PC-3 (cell line): Measurements from ENCODE around the gene CLRN1. TPM values are rescaled to one million over a fixed set of nuclear protein-coding genes. Genes with fewer than 3 reads are reported as not detected.

Experiments used
- ATAC-seq: fragments of 200-7000 bp; cut with Tn5 transposase; 2 replicates; pipeline ENCODE4 v1.9.1; 2020; ENCODE audit warnings: mild to moderate bottlenecking, moderate library complexity
- BruUV-seq: library from RNA; stranded (reverse); fragments of 400-500 nt; replicated peaks from 2 replicates; lab custom pipeline; 2021; lab: Mats Ljungman, UMichigan
- CTCF ChIA-PET: fragments of 300-600 bp; sonication (Branson Sonifier 250); formaldehyde crosslinking; loops from one replicate; lab custom pipeline; 2022; ENCODE audit warnings: antibody characterized with exemption; lab: Charles Lee
- POLR2A ChIA-PET: fragments of 300-600 bp; sonication (Branson Sonifier 250); formaldehyde crosslinking; loops from one replicate; lab custom pipeline; 2022; ENCODE audit warnings: antibody characterized with exemption; ENCODE audit not compliant: unreplicated experiment; lab: Charles Lee
- DNase-seq: peaks from one replicate; pipeline ENCODE4 v3.0.0-alpha.2; 2015
- H2AFZ ChIP-seq: fragments of 300-600 bp; sonication (generic); 2 replicates; pipeline ENCODE4 v1.6.0; 2016; ENCODE audit warnings: antibody characterized with exemption, low read length
- H3F3A ChIP-seq: fragments of 300-600 bp; sonication (generic); one replicate; pipeline ENCODE4 v1.6.0; 2017; ENCODE audit warnings: antibody characterized with exemption, low read length, control low read depth, mild to moderate bottlenecking; ENCODE audit not compliant: unreplicated experiment
- H3K27ac ChIP-seq: fragments of 300-600 bp; sonication (generic); 2 replicates; pipeline ENCODE4 v1.5.1; 2016; ENCODE audit warnings: mild to moderate bottlenecking, low read length
- H3K27me3 ChIP-seq: fragments of 300-600 bp; sonication (generic); 2 replicates; pipeline ENCODE4 v1.6.1; 2016; ENCODE audit warnings: low read length, mixed read lengths
- H3K36me3 ChIP-seq: fragments of 300-600 bp; sonication (generic); 2 replicates; pipeline ENCODE4 v1.6.1; 2016; ENCODE audit warnings: low read depth, mixed run types, low read length, mixed read lengths
- H3K4me1 ChIP-seq: fragments of 300-600 bp; sonication (generic); 2 replicates; pipeline ENCODE4 v1.5.1; 2016; ENCODE audit warnings: low read length; ENCODE audit not compliant: insufficient read depth
- H3K4me2 ChIP-seq: fragments of 300-600 bp; sonication (generic); 2 replicates; pipeline ENCODE4 v1.6.0; 2016; ENCODE audit warnings: low read length
- H3K4me3 ChIP-seq: fragments of 300-600 bp; sonication (generic); 2 replicates; pipeline ENCODE4 v1.5.1; 2016; ENCODE audit warnings: mild to moderate bottlenecking, low read length, mixed read lengths
- H3K79me2 ChIP-seq: fragments of 300-600 bp; sonication (generic); 2 replicates; pipeline ENCODE4 v1.6.1; 2017; ENCODE audit warnings: low read length, mixed read lengths
- H3K9ac ChIP-seq: fragments of 300-600 bp; sonication (generic); 2 replicates; pipeline ENCODE4 v1.6.0; 2016; ENCODE audit warnings: mild to moderate bottlenecking, low read length
- H3K9me2 ChIP-seq: fragments of 300-600 bp; sonication (generic); replicated peaks from 2 replicates; pipeline ENCODE4 v1.6.1; 2016; ENCODE audit warnings: mixed run types, low read length, mixed read lengths
- H3K9me3 ChIP-seq: fragments of 300-600 bp; sonication (generic); 2 replicates; pipeline ENCODE4 v1.6.1; 2016; ENCODE audit warnings: low read length, mixed read lengths
- H4K20me1 ChIP-seq: fragments of 300-600 bp; sonication (generic); 2 replicates; pipeline ENCODE4 v1.6.1; 2016; ENCODE audit warnings: low read length, mixed read lengths
- EZH2 ChIP-seq: fragments of 300-600 bp; sonication (generic); IDR thresholded peaks from one replicate; pipeline ENCODE4 v1.6.1; 2017; ENCODE audit warnings: antibody characterized with exemption, mild to moderate bottlenecking, low read length; ENCODE audit not compliant: unreplicated experiment
- EZH2phosphoT487 ChIP-seq: fragments of 300-600 bp; sonication (generic); IDR thresholded peaks from 2 replicates; pipeline ENCODE4 v1.6.1; 2018; ENCODE audit warnings: mild to moderate bottlenecking, antibody characterized with exemption, low read length, borderline replicate concordance
- intact Hi-C: fragments of 100-400 bp; cut with micrococcal nuclease; formaldehyde crosslinking; loops from 2 replicates; pipeline ENCODE4 v1.9.0; 2023
- total RNA-seq: library from RNA; depleted of rRNA; stranded (reverse); fragments of >200 nt; gene quantifications from 2 replicates; pipeline ENCODE4 v1.2.3, GENCODE V29; 2014
- TF ChIP-seq, protein P1 (sequence below): fragments of 300-600 bp; sonication (generic); conservative IDR thresholded peaks from 2 replicates; pipeline ENCODE4 v1.5.1; 2017; ENCODE audit warnings: antibody characterized with exemption, low read depth, mild to moderate bottlenecking, low read length

CLRN1 gene
- total RNA-seq, 1 experiment from 2014 or later = not detected

DNA sequence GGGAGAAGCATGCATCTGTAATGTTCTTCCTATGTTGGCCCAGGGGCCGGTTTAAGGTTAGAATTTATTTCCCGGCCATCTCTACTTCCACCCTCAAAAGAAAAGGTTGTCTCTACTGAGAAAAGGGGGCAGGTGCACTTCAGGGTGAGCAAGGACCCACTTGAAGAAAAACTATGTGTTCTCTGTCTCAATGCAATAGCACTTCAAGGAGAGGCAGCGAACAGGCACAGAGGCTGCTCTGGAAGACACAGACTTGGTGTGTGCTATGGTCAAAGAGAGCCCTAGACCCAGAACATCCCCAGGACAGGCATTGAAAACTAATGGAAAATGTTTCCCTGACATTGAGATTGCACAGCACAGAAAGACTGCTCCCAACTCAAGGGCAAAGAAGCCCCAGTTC lies 74.9 kb downstream of the CLRN1 start:
- H3K9ac ChIP-seq = no peak overlapping the region
- H3K4me1 ChIP-seq = no peaks in the 10 kb centered on the region
- no peak overlapping the region for H3K27ac ChIP-seq
- ATAC-seq (no peak), DNase-seq (no peak)
- no peak for TF ChIP-seq EZH2
- no peak for TF ChIP-seq EZH2phosphoT487
- TF ChIP-seq, protein P1, sequence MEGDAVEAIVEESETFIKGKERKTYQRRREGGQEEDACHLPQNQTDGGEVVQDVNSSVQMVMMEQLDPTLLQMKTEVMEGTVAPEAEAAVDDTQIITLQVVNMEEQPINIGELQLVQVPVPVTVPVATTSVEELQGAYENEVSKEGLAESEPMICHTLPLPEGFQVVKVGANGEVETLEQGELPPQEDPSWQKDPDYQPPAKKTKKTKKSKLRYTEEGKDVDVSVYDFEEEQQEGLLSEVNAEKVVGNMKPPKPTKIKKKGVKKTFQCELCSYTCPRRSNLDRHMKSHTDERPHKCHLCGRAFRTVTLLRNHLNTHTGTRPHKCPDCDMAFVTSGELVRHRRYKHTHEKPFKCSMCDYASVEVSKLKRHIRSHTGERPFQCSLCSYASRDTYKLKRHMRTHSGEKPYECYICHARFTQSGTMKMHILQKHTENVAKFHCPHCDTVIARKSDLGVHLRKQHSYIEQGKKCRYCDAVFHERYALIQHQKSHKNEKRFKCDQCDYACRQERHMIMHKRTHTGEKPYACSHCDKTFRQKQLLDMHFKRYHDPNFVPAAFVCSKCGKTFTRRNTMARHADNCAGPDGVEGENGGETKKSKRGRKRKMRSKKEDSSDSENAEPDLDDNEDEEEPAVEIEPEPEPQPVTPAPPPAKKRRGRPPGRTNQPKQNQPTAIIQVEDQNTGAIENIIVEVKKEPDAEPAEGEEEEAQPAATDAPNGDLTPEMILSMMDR = no peak
- H3K79me2 ChIP-seq = no peaks in the 10 kb centered on the region
- H3K9me3 ChIP-seq = no peaks in the 10 kb centered on the region
- no peak overlapping the region for H3K4me2 ChIP-seq
- H2AFZ ChIP-seq = no peak overlapping the region
- peaks cover 83% of the 10 kb centered on the region for H3K27me3 ChIP-seq
- H3K4me3 ChIP-seq = no peak overlapping the region
- no peaks in the 10 kb centered on the region for H3K9me2 ChIP-seq
- no peaks in the 10 kb centered on the region for H4K20me1 ChIP-seq
- POLR2A ChIA-PET = no interaction called here
- no peaks in the 10 kb centered on the region for H3F3A ChIP-seq
- CTCF ChIA-PET = no interaction called here
- H3K36me3 ChIP-seq = no peaks in the 10 kb centered on the region
- intact Hi-C loops = no loop called here
- BruUV-seq = no TSS peak

GRCh38 chr3:150890831-150891230 lies 81.7 kb downstream of the CLRN1 start:
- POLR2A ChIA-PET = no interaction called here
- no TSS peak for BruUV-seq

GRCh38 chr3:150890295-150890694 lies 82.2 kb downstream of the CLRN1 start:
- POLR2A ChIA-PET = no interaction called here
- CTCF ChIA-PET = no interaction called here

More at GRCh38 chr3:150890831-150891230, 81.7 kb downstream of the CLRN1 start:
- Histone ChIP-seq H3K4me1 (no peaks in the 10 kb centered on the region), H3K79me2 (no peaks in the 10 kb centered on the region), H3K27ac (no peak overlapping the region), H3K4me3 (no peak overlapping the region), H3K4me2 (no peak overlapping the region), H3K27me3 (peaks cover 67% of the 10 kb centered on the region), H3K9me2 (no peaks in the 10 kb centered on the region), H3K36me3 (no peaks in the 10 kb centered on the region), H3K9me3 (no peaks in the 10 kb centered on the region), H4K20me1 (no peaks in the 10 kb centered on the region), H3K9ac (no peak overlapping the region), H3F3A (no peaks in the 10 kb centered on the region), H2AFZ (no peak overlapping the region)
- CTCF ChIA-PET = no interaction called here
- TF ChIP-seq, protein P1 = no peak
- TF ChIP-seq EZH2phosphoT487 (no peak), EZH2 (no peak)
- DNase-seq (no peak), ATAC-seq (no peak)
- intact Hi-C loops = no loop called here

More at GRCh38 chr3:150890295-150890694, 82.2 kb downstream of the CLRN1 start:
- Histone ChIP-seq H3K79me2 (no peaks in the 10 kb centered on the region), H3K27ac (no peak overlapping the region), H3K4me3 (no peak overlapping the region), H3K9ac (no peak overlapping the region), H3K36me3 (no peaks in the 10 kb centered on the region), H4K20me1 (no peaks in the 10 kb centered on the region), H3K4me1 (no peaks in the 10 kb centered on the region), H3F3A (no peaks in the 10 kb centered on the region), H3K9me3 (no peaks in the 10 kb centered on the region), H3K9me2 (no peaks in the 10 kb centered on the region), H3K4me2 (no peak overlapping the region), H3K27me3 (peaks cover 67% of the 10 kb centered on the region), H2AFZ (no peak overlapping the region)
- TF ChIP-seq EZH2phosphoT487 (no peak), EZH2 (no peak)
- TF ChIP-seq, protein P1 = no peak
- intact Hi-C loops = no loop called here
- DNase-seq (no peak), ATAC-seq (no peak)
- BruUV-seq = no TSS peak
